Neural progenitor cell (in vitro differentiated cells): ENCODE measurements around the gene MSANTD2. TPM values are rescaled to one million over a fixed set of nuclear protein-coding genes. Genes with fewer than 3 reads are reported as not detected.

Experiments
- DNase-seq: peaks from one replicate; pipeline ENCODE4 v3.0.0-alpha.2; 2016; ENCODE audit warnings: low spot score
- H2AFZ ChIP-seq: fragments of 200-600 bp; sonication (generic); replicated peaks from 2 replicates; pipeline ENCODE4 v1.6.1; 2016; ENCODE audit warnings: antibody characterized with exemption
- H3F3A ChIP-seq: fragments of 200-600 bp; sonication (generic); 2 replicates; pipeline ENCODE4 v1.6.1; 2016; ENCODE audit warnings: antibody characterized with exemption, low read depth
- H3K27ac ChIP-seq: fragments of 200-600 bp; sonication (generic); 2 replicates; pipeline ENCODE4 v1.5.1; 2016; ENCODE audit warnings: mild to moderate bottlenecking
- H3K27me3 ChIP-seq: fragments of 200-600 bp; sonication (generic); 2 replicates; pipeline ENCODE4 v1.6.1; 2016; ENCODE audit warnings: mild to moderate bottlenecking, moderate library complexity
- H3K36me3 ChIP-seq: fragments of 200-600 bp; sonication (generic); 2 replicates; pipeline ENCODE4 v1.5.1; 2016
- H3K4me1 ChIP-seq: fragments of 200-600 bp; sonication (generic); 2 replicates; pipeline ENCODE4 v1.6.1; 2016; ENCODE audit warnings: mixed run types
- H3K4me2 ChIP-seq: fragments of 200-600 bp; sonication (generic); 2 replicates; pipeline ENCODE4 v1.6.1; 2016
- H3K4me3 ChIP-seq: fragments of 200-600 bp; sonication (generic); 2 replicates; pipeline ENCODE4 v1.5.1; 2016
- H3K79me2 ChIP-seq: fragments of 200-600 bp; sonication (generic); 2 replicates; pipeline ENCODE4 v1.6.1; 2016; ENCODE audit warnings: low read depth
- H3K9ac ChIP-seq: fragments of 200-600 bp; sonication (generic); 2 replicates; pipeline ENCODE4 v1.6.1; 2016
- H3K9me3 ChIP-seq: fragments of 200-600 bp; sonication (generic); 2 replicates; pipeline ENCODE4 v1.5.1; 2016; ENCODE audit warnings: low read depth
- H4K20me1 ChIP-seq: fragments of 200-600 bp; sonication (generic); 2 replicates; pipeline ENCODE4 v1.6.1; 2016; ENCODE audit warnings: low read depth
- H3K27ac Mint-ChIP-seq: 3 replicates; pipeline ENCODE4 v1.8.0; 2021; ENCODE audit warnings: mixed read lengths
- H3K27me3 Mint-ChIP-seq: 2 replicates; pipeline ENCODE4 v1.8.0; 2022; ENCODE audit warnings: low read depth, mild to moderate bottlenecking, inconsistent platforms, moderate library complexity, mixed read lengths; ENCODE audit not compliant: insufficient read depth
- H3K36me3 Mint-ChIP-seq: 3 replicates; pipeline ENCODE4 v1.8.0; 2021; ENCODE audit warnings: mixed read lengths
- H3K4me1 Mint-ChIP-seq: 3 replicates; pipeline ENCODE4 v1.8.0; 2021; ENCODE audit warnings: mixed read lengths
- H3K4me3 Mint-ChIP-seq: 3 replicates; pipeline ENCODE4 v1.8.0; 2021; ENCODE audit warnings: mild to moderate bottlenecking, moderate library complexity, mixed read lengths
- H3K9me3 Mint-ChIP-seq: 3 replicates; pipeline ENCODE4 v1.8.0; 2020; ENCODE audit warnings: mixed read lengths
- CTCF ChIP-seq: fragments of 200-600 bp; sonication (generic); IDR thresholded peaks from 2 replicates; pipeline ENCODE4 v1.5.1; 2017; ENCODE audit warnings: antibody characterized with exemption, mild to moderate bottlenecking
- EZH2 ChIP-seq: fragments of 200-600 bp; sonication (generic); IDR thresholded peaks from 2 replicates; pipeline ENCODE4 v1.6.1; 2017; ENCODE audit warnings: antibody characterized with exemption, mild to moderate bottlenecking, moderate library complexity
- EZH2phosphoT487 ChIP-seq: fragments of 200-600 bp; sonication (generic); IDR thresholded peaks from 2 replicates; pipeline ENCODE4 v1.6.1; 2017; ENCODE audit warnings: antibody characterized with exemption
- total RNA-seq: library from RNA; depleted of rRNA; stranded (reverse); fragments of >200 nt; gene quantifications from 2 replicates; pipeline ENCODE4 v1.2.3, GENCODE V29; 2015; ENCODE audit warnings: low replicate concordance

MSANTD2 gene
- total RNA-seq, 1 donor from 2014 or later: 41.9 TPM

GRCh38 chr11:124738713-124739478 lies 61.3 kb downstream of the MSANTD2 start:
- Histone ChIP-seq H3K9me3 (no peaks in the 10 kb centered on the region), H2AFZ (peak overlapping the region; percentile 82), H3K79me2 (no peaks in the 10 kb centered on the region), H3K9ac (no peak overlapping the region), H3K36me3 (no peaks in the 10 kb centered on the region), H3K4me2 (peak overlapping the region; percentile 76), H3K4me1 (peaks cover 24% of the 10 kb centered on the region), H4K20me1 (peaks cover 27% of the 10 kb centered on the region), H3K27me3 (peaks cover 95% of the 10 kb centered on the region), H3F3A (peaks cover 19% of the 10 kb centered on the region), H3K27ac (no peak overlapping the region), H3K4me3 (peak overlapping the region; percentile 69)
- peak overlapping the region; percentile 29 for H3K27ac Mint-ChIP-seq
- DNase-seq: no peak
- H3K27me3 Mint-ChIP-seq: peaks cover 17% of the 10 kb centered on the region
- H3K4me1 Mint-ChIP-seq: peaks cover 40% of the 10 kb centered on the region
- peaks cover 4% of the 10 kb centered on the region for H3K9me3 Mint-ChIP-seq
- TF ChIP-seq EZH2phosphoT487: no peak
- no peak for TF ChIP-seq EZH2
- TF ChIP-seq CTCF: no peak
- peak overlapping the region; percentile 89 for H3K4me3 Mint-ChIP-seq
- H3K36me3 Mint-ChIP-seq: peaks cover 4% of the 10 kb centered on the region

GRCh38 chr11:124737638-124738305 lies 62.4 kb downstream of the MSANTD2 start:
- peaks cover 16% of the 10 kb centered on the region for H3K27me3 Mint-ChIP-seq
- peaks cover 86% of the 10 kb centered on the region for H3K27me3 ChIP-seq
- TF ChIP-seq CTCF (no peak), EZH2phosphoT487 (no peak), EZH2 (no peak)

GRCh38 chr11:124736736-124737135 lies 63.5 kb downstream of the MSANTD2 start:
- Mint-ChIP-seq H3K4me3 (no peak overlapping the region), H3K27me3 (peaks cover 14% of the 10 kb centered on the region), H3K9me3 (no peaks in the 10 kb centered on the region), H3K4me1 (peaks cover 37% of the 10 kb centered on the region), H3K27ac (no peak overlapping the region), H3K36me3 (no peaks in the 10 kb centered on the region)
- Histone ChIP-seq H3K79me2 (no peaks in the 10 kb centered on the region), H3K9ac (no peak overlapping the region), H3F3A (peaks cover 19% of the 10 kb centered on the region), H3K9me3 (no peaks in the 10 kb centered on the region), H3K27me3 (peaks cover 76% of the 10 kb centered on the region), H3K4me3 (no peak overlapping the region), H3K4me2 (no peak overlapping the region), H3K27ac (no peak overlapping the region), H4K20me1 (peaks cover 12% of the 10 kb centered on the region), H2AFZ (no peak overlapping the region), H3K4me1 (peaks cover 24% of the 10 kb centered on the region), H3K36me3 (no peaks in the 10 kb centered on the region)
- TF ChIP-seq EZH2 (no peak), CTCF (no peak), EZH2phosphoT487 (no peak)
- no peak for DNase-seq

More at GRCh38 chr11:124737638-124738305, 62.4 kb downstream of the MSANTD2 start:
- Mint-ChIP-seq H3K4me1 (peaks cover 37% of the 10 kb centered on the region), H3K4me3 (peak overlapping the region; percentile 69), H3K9me3 (no peaks in the 10 kb centered on the region), H3K36me3 (no peaks in the 10 kb centered on the region), H3K27ac (peak overlapping the region; percentile 86)
- DNase-seq: peak; percentile 42
- H3K9me3 ChIP-seq: no peaks in the 10 kb centered on the region
- H3K4me2 ChIP-seq: peak overlapping the region; percentile 35
- no peak overlapping the region for H3K4me3 ChIP-seq
- H3K9ac ChIP-seq: no peak overlapping the region
- no peaks in the 10 kb centered on the region for H3K36me3 ChIP-seq
- H2AFZ ChIP-seq: no peak overlapping the region
- peaks cover 19% of the 10 kb centered on the region for H3F3A ChIP-seq
- H3K4me1 ChIP-seq: peaks cover 24% of the 10 kb centered on the region
- H3K79me2 ChIP-seq: no peaks in the 10 kb centered on the region
- H4K20me1 ChIP-seq: peaks cover 16% of the 10 kb centered on the region
- H3K27ac ChIP-seq: no peak overlapping the region
